Activated CD8-positive, alpha-beta T cell treated with anti-CD3 and anti-CD28 coated beads for 36 hours (primary cell): ENCODE measurements around the gene IL16. TPM values are rescaled to one million over a fixed set of nuclear protein-coding genes. Genes with fewer than 3 reads are reported as not detected.
"Not testable (repeated sequence)": the region's sequence is repeated elsewhere in the genome, so short reads cannot be mapped to it uniquely, and the experiment has no call there.

Experiments used
- ATAC-seq: fragments of 200-7000 bp; cut with Tn5 transposase; one replicate; pipeline ENCODE4 v1.10.0; 2021; ENCODE audit warnings: mild to moderate bottlenecking, moderate library complexity
- CTCF ChIA-PET: fragments of 350-600 bp; sonication (Branson Sonifier 250); formaldehyde crosslinking; loops from one replicate; lab custom pipeline; 2021; ENCODE audit warnings: antibody characterized with exemption; lab: Charles Lee
- POLR2A ChIA-PET: fragments of 350-600 bp; sonication (Branson Sonifier 250); formaldehyde crosslinking; loops from one replicate; lab custom pipeline; 2021; ENCODE audit warnings: antibody characterized with exemption; lab: Charles Lee
- DNase-seq: peaks from one replicate; pipeline ENCODE4 v3.0.0-alpha.2; 2020
- H3K27ac Mint-ChIP-seq: one replicate; pipeline ENCODE4 v1.8.0; 2021; ENCODE audit warnings: mild to moderate bottlenecking, mixed read lengths
- H3K27me3 Mint-ChIP-seq: one replicate; pipeline ENCODE4 v1.8.0; 2021; ENCODE audit warnings: mixed read lengths
- H3K36me3 Mint-ChIP-seq: one replicate; pipeline ENCODE4 v1.8.0; 2021; ENCODE audit warnings: low read depth, mixed read lengths
- H3K4me1 Mint-ChIP-seq: one replicate; pipeline ENCODE4 v1.8.0; 2021; ENCODE audit warnings: low read depth, mixed read lengths
- H3K4me3 Mint-ChIP-seq: one replicate; pipeline ENCODE4 v1.8.0; 2021; ENCODE audit warnings: mild to moderate bottlenecking, moderate library complexity, mixed read lengths
- H3K9me3 Mint-ChIP-seq: one replicate; pipeline ENCODE4 v1.8.0; 2021; ENCODE audit warnings: mixed read lengths
- CTCF ChIP-seq: fragments of 200-600 bp; IDR thresholded peaks from one replicate; pipeline ENCODE4 v1.8.0; 2022; ENCODE audit warnings: antibody characterized with exemption, mild to moderate bottlenecking
- intact Hi-C: fragments of 100-400 bp; cut with micrococcal nuclease; formaldehyde crosslinking; loops from one replicate; pipeline ENCODE4 v1.10.0; 2022
- total RNA-seq, 2 experiments: library from RNA; stranded (reverse); gene quantifications; one replicate each; pipeline ENCODE4 v1.2.3, GENCODE V29; 2021

IL16 gene
- total RNA-seq, 2 experiments from 2014 or later, result 130 to 138 TPM

- ATAC-seq (no peak), DNase-seq (no peak)
- ChIA-PET CTCF (interaction anchor here (0.8 to 2.6 kb wide), 6 partner anchors 9 to 84 kb away, joined by 3 to 22 read pairs (median 6); no protein-coding TSS in a partner anchor), POLR2A (interaction anchor here (0.7 to 1.6 kb wide), 4 partner anchors 19 to 51 kb away, joined by 3 to 5 read pairs (median 5); no protein-coding TSS in a partner anchor)
- Mint-ChIP-seq H3K36me3 (peaks cover 6% of the 10 kb centered on the region), H3K9me3 (no peaks in the 10 kb centered on the region), H3K4me1 (peaks cover 41% of the 10 kb centered on the region), H3K27ac (no peak overlapping the region), H3K4me3 (no peak overlapping the region), H3K27me3 (no peaks in the 10 kb centered on the region)
- no peak for TF ChIP-seq CTCF
- intact Hi-C loops, result no loop called here
Observed at GRCh38 chr15:81326466-81327212, 130.0 kb downstream of the IL16 start.

GRCh38 chr15:81327516-81327915, 130.8 kb downstream of the IL16 start:
- intact Hi-C loops, result no loop called here
- CTCF ChIA-PET, result interaction anchor here (0.8 to 2.6 kb wide), 6 partner anchors 9 to 73 kb away, joined by 3 to 22 read pairs (median 6); no protein-coding TSS in a partner anchor
- peaks cover 34% of the 10 kb centered on the region for H3K4me1 Mint-ChIP-seq

GRCh38 chr15:81329446-81329845, 132.8 kb downstream of the IL16 start:
- POLR2A ChIA-PET, result interaction anchor here (1.5 kb wide), 1 partner anchor 28 kb away, joined by 4 read pairs; no protein-coding TSS in a partner anchor
- TF ChIP-seq CTCF, result no peak

More at GRCh38 chr15:81327516-81327915, 130.8 kb downstream of the IL16 start:
- no peak for ATAC-seq
- POLR2A ChIA-PET, result interaction anchor here (1.1 to 1.6 kb wide), 3 partner anchors 26 to 142 kb away, joined by 3 to 5 read pairs (median 5); no protein-coding TSS in a partner anchor
- no peaks in the 10 kb centered on the region for H3K27me3 Mint-ChIP-seq
- no peak for TF ChIP-seq CTCF
- no peaks in the 10 kb centered on the region for H3K9me3 Mint-ChIP-seq
- no peak overlapping the region for H3K27ac Mint-ChIP-seq
- DNase-seq, result no peak
- H3K4me3 Mint-ChIP-seq, result no peak overlapping the region
- no peaks in the 10 kb centered on the region for H3K36me3 Mint-ChIP-seq

GRCh38 chr15:81330366-81331090, 133.8 kb downstream of the IL16 start:
- CTCF ChIA-PET, result interaction anchor here (3.3 to 3.5 kb wide), 2 partner anchors 55 to 64 kb away, joined by 15 to 19 read pairs; no protein-coding TSS in a partner anchor
- H3K27ac Mint-ChIP-seq, result no peak overlapping the region

More at GRCh38 chr15:81329446-81329845, 132.8 kb downstream of the IL16 start:
- no peak for DNase-seq
- H3K27ac Mint-ChIP-seq, result no peak overlapping the region
- ATAC-seq, result no peak
- H3K9me3 Mint-ChIP-seq, result no peaks in the 10 kb centered on the region
- no peaks in the 10 kb centered on the region for H3K36me3 Mint-ChIP-seq
- CTCF ChIA-PET, result interaction anchor here (3.3 to 3.5 kb wide), 2 partner anchors 54 to 63 kb away, joined by 15 to 19 read pairs; no protein-coding TSS in a partner anchor
- H3K4me1 Mint-ChIP-seq, result peaks cover 27% of the 10 kb centered on the region
- intact Hi-C loops, result no loop called here
- H3K27me3 Mint-ChIP-seq, result no peaks in the 10 kb centered on the region
- no peak overlapping the region for H3K4me3 Mint-ChIP-seq

GRCh38 chr15:81331141-81331540, 134.5 kb downstream of the IL16 start:
- H3K36me3 Mint-ChIP-seq, H3K4me3 Mint-ChIP-seq, H3K9me3 Mint-ChIP-seq, ATAC-seq, H3K27ac Mint-ChIP-seq, H3K27me3 Mint-ChIP-seq, DNase-seq: not testable (repeated sequence)
- POLR2A ChIA-PET, result interaction anchor here (0.8 kb wide), 1 partner anchor 37 kb away, joined by 3 read pairs; no protein-coding TSS in a partner anchor
- intact Hi-C loops, result loop anchor here (5.0 kb wide), 1 partner anchor 54 kb away; no protein-coding TSS in a partner anchor
- H3K4me1 Mint-ChIP-seq, result peaks cover 18% of the 10 kb centered on the region
- CTCF ChIA-PET, result interaction anchor here (3.3 to 3.5 kb wide), 2 partner anchors 56 to 65 kb away, joined by 15 to 19 read pairs; no protein-coding TSS in a partner anchor

More at GRCh38 chr15:81330366-81331090, 133.8 kb downstream of the IL16 start:
- no peaks in the 10 kb centered on the region for H3K27me3 Mint-ChIP-seq
- no peaks in the 10 kb centered on the region for H3K36me3 Mint-ChIP-seq
- DNase-seq, result no peak
- POLR2A ChIA-PET, result no interaction called here
- TF ChIP-seq CTCF, result no peak
- no peak overlapping the region for H3K4me3 Mint-ChIP-seq
- intact Hi-C loops, result loop anchor here (5.0 kb wide), 1 partner anchor 53 kb away; no protein-coding TSS in a partner anchor
- no peaks in the 10 kb centered on the region for H3K9me3 Mint-ChIP-seq
- H3K4me1 Mint-ChIP-seq, result peaks cover 19% of the 10 kb centered on the region
- ATAC-seq, result no peak
